GM12874 (cell line): Measurements from ENCODE around the gene SMIM24.

ENCODE experiments used
- CTCF ChIP-seq: IDR thresholded peaks from 2 replicates; pipeline ENCODE4 v1.5.1; 2011; ENCODE audit warnings: low read depth, mild to moderate bottlenecking, control low read depth, low read length, moderate library complexity; ENCODE audit not compliant: insufficient read depth

The SMIM24 gene

GRCh38 chr19:3465552-3465951 lies 14.8 kb downstream of the SMIM24 start:
- no peak for TF ChIP-seq CTCF

- no peak for TF ChIP-seq CTCF
Observed at GRCh38 chr19:3464587-3465235, 15.6 kb downstream of the SMIM24 start.

- no peak for TF ChIP-seq CTCF
Observed at GRCh38 chr19:3463714-3464586, 16.4 kb downstream of the SMIM24 start.

GRCh38 chr19:3462991-3463713 lies 17.2 kb downstream of the SMIM24 start:
- no peak for TF ChIP-seq CTCF

- no peak for TF ChIP-seq CTCF
Observed at GRCh38 chr19:3459965-3460582, 20.3 kb downstream of the SMIM24 start.

GRCh38 chr19:3459089-3459881 lies 21.0 kb downstream of the SMIM24 start:
- no peak for TF ChIP-seq CTCF
